ENCODE results near the gene SLC2A14.

DNA sequence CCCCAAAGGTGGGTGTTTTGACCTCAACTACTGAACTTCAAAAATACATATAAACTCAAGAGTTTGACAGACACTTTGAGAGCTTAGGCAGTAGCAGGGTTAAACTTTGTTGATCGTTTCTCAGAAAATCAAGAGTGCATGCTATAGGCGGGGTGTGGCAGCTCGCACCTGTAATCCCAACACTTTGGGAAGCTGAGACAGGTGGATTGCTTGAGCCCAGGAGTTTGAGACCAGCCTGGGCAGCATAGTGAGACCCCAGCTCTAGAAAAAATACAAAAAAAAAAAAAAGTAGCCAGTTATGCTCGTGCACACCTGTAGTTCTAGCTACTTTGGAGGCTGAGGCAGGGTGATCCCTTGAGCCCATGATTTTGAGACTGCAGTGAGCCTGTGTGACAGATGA lies 71.3 kb downstream of the SLC2A14 start:
- TF ChIP-seq, protein P1, sequence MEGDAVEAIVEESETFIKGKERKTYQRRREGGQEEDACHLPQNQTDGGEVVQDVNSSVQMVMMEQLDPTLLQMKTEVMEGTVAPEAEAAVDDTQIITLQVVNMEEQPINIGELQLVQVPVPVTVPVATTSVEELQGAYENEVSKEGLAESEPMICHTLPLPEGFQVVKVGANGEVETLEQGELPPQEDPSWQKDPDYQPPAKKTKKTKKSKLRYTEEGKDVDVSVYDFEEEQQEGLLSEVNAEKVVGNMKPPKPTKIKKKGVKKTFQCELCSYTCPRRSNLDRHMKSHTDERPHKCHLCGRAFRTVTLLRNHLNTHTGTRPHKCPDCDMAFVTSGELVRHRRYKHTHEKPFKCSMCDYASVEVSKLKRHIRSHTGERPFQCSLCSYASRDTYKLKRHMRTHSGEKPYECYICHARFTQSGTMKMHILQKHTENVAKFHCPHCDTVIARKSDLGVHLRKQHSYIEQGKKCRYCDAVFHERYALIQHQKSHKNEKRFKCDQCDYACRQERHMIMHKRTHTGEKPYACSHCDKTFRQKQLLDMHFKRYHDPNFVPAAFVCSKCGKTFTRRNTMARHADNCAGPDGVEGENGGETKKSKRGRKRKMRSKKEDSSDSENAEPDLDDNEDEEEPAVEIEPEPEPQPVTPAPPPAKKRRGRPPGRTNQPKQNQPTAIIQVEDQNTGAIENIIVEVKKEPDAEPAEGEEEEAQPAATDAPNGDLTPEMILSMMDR (IDR thresholded peaks at IDR 0.05; ENCODE audit: poor library complexity): no peak
- no peak for TF ChIP-seq EZH2phosphoT487 (IDR thresholded peaks at IDR 0.05; ENCODE audit: low read depth, severe bottlenecking, unreplicated experiment)

Data from hepatocyte (in vitro differentiated cells).